HG02885 (cell line): Measurements from ENCODE around the gene GLTP.
"Not testable (repeated sequence)": the region's sequence is repeated elsewhere in the genome, so short reads cannot be mapped to it uniquely, and the experiment has no call there.

Experiments used
- ATAC-seq: cut with Tn5 transposase; IDR thresholded peaks from one replicate; pipeline ENCODE4 v1.9.1; 2021; ENCODE audit warnings: mild to moderate bottlenecking; ENCODE audit not compliant: unreplicated experiment, poor library complexity

Gene GLTP, protein sequence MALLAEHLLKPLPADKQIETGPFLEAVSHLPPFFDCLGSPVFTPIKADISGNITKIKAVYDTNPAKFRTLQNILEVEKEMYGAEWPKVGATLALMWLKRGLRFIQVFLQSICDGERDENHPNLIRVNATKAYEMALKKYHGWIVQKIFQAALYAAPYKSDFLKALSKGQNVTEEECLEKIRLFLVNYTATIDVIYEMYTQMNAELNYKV

DNA sequence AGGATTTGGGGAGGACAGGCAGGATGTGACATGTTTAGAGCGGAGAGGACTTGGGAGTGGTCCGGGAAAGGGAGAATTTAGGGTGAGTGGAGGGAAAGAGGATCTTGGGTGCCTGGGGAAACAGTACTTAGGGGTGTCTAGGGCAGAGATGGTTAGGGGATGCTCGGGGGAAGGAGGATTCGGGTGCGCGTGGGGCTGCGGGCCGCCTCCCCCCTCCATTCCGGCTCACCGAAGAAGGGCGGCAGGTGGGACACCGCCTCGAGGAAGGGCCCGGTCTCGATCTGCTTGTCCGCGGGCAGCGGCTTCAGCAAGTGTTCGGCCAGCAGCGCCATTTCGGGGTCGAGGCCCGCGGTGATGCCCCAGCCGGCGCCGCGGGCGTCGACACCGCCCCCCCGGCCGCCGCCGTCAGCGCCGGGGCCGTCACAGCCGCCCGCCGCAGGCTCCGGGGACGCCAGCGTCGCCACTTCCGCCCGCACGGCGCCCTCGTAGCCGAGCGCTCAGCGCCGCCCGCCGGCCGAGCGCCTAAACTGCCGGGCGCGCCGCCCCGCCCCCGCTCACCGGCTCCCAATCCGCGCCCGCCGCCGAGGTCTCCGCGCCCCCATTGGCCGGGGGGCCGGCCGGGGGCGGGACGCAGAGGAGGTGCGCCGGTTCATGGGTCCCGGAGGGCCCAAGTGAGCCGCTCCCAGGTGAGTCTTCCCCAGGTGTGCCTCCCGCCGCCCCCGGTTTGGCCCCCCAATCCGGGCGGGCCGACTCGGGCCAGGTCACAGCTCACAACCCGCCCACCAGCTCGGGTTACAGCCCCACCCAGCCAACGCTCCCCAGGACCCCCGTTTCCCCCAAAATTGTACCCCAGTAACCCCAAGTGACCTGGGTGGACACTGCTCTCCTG is at the start of gene GLTP:
Gene GLTP (minus strand): TSS at position 499 of the 889 bp plus-strand sequence. CDS start 167 bp downstream, at position 332.
- peak; percentile 95 for ATAC-seq

DNA sequence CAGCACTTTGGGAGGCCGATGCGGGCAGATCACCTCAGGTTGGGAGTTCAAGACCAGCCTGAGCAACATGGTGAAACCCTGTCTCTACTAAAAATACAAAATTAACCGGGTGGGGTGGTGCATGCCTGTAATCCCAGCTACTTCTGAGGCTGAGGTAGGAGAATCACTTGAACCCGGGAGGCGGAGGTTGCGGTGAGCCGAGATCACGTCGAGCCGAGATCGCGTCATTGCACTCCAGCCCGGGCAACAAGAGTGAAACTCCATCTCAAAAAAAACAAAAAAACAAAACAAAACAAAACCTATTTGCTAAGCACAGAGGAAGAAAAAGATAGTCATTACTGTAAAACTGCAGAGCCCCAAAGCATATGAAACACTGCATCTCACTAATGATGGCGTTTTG is 49.0 kb upstream of the GLTP start:
- not testable (repeated sequence) for ATAC-seq

DNA sequence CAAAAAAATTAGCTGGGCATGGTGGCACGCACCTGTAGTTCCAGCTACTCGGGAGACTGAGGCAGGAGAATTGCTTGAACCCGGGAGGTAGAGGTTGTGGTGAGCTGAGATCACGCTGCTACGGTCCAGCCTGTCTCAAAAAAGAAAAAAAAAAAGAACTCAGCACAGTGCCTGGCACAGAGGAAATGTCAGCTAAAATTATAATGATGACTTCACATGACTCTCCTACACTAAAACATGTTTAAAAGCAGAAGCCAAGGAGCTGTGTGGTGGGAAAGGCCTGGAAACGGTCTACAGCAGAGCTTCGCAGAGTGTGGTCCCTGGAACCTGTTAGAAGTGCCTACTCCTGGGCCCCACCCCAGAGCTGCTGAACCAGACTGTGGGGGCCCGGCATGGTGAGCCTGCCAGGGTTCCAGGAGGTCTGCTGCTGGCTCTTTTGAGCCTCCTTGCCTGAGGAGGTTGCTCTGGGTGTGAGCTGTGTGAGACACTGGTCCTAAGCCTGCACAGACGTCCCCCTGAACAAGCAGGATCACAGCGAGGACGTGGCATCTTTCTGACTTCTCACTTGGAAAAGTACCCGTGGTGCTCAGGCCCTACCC is 47.8 kb upstream of the GLTP start:
- ATAC-seq = no peak

DNA sequence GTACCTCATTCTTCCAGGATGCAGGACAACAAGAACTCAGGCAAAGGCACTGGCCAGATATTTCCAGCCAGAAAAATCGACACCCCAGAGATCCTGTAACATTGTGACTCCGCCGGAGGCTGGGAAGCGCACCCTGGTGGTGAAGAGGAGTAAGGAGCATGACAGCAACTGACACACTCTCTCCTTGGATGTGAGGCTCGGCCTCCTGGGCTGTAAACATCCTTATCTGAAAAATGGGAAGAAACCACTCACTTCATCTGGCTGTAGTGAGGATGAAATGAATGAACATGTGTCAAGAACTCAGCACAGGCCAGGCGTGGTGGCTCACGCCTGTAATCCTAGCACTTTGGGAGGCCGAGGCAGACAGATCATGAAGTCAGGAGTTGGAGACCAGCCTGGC is 47.3 kb upstream of the GLTP start:
- no peak for ATAC-seq

DNA sequence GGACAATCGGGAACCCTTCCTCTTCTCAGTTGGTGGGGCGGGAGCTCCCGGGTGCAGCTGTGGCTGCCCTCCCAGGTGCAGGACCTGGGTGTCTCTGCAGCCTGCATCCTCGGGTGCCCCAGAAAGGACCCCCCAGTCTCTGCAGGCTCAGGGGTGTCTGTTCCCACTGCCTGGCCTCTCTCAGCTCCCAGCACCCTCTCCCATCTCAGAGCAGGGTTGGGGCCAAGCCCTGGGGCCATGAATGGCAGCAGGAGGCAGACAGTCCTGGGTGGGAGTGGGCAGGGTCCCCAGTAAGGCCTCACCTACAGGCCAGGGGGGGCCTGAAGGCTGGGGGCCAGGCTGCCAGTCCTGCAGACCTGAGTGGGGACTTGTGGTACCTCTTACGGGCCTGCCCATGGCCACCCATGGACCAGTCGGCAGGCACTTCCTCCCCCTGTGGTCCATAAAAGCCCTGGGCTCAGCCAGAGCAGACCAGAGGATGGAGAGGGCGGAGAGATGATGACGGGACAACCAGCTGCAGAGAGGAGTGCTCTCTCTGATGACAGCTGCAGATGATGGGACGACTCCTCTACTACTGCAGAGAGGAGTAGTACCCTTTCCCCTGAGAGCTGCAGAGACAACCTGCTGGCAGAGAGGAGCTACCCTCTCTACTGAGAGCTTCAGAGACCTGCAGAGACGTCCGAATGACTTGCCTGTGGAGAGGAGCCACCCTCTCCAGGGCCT is 46.3 kb upstream of the GLTP start:
- ATAC-seq = no peak

DNA sequence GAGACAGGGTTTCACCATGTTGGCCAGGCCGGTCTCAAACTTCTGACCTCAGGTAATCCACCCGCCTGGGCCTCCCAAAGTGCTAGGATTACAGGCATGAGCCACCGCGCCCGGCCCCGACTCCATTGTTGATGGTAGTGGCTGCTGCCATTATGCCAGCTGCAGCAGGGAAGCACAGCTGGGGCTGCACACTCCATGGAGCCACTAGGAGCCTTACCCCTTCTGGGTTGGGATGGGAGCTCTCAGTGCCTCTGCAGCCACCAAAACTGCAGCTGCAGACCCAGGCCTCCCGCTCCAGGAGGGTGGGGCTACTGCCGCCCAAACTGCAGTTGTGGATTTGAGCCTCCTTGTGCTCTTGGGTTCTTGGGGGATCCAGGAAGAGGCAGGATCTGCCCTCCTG is 45.7 kb upstream of the GLTP start:
- no peak for ATAC-seq

DNA sequence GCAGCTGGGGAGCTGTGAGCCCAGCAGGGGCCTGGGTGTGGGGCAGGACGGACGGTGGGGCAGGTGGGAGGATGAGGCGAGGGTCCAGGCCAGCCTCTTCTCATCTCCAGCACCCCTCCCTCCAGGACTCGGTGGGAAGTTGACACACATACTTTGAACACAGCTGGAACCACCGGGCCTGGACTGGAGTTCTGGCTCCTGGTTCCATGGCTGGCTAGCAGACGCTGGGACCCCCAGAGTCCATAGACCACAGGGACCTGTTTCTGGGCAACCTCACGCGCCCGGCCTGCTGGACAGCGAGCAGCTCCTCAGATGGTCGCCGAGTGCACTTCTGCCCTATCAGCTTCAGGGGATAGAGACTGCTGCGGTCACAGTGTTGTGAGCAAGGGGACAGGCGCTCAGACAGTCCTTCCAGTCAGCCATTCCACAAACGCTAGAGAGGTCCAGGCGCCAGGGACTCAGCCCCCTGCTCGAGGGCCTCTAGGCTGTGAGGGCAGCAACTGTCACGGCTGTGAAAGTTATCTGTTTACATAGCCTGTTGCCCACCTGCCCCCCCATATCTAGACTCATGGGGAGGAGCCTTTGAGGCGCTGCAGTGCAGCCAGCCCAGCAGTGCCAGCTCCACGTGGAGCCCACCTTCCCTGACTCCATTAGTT is 45.0 kb upstream of the GLTP start:
- no peak for ATAC-seq

DNA sequence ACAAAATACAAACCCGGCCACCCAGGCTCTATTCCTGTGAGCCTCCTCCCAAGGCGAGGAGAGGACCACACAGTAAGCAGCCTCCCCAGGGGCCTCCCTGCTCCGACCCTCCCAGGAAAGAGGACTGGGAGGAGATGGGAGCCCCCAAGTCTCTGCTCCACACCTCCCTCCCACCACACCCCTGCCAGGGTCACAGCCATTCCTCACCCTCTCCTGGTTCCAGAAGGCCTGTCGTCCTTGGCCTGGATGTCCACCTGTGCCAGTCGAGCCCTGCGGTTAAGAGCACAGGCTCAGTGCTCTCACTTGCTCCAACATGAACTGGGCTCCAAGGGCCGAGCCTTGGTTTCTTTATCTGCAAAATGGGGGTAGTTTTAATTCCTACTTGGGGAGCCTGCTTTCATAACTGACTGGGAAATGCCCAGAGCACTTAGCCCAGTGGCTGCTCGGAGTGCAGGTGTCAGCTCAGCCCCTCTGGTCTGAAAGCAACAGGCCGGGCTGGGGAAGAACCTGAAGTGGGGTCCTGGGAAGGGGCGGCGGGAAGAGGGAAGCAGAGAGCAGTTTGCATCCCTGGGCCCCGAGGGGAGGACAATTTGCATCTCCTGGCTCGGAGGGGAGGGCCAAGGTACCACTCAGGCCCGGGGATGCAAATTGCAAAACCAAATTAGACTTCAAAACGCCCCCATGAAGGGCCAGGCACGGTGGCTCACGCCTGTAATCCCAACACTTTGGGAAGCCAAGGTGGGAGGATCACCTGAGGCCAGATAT is 43.3 kb upstream of the GLTP start:
- no peak for ATAC-seq

DNA sequence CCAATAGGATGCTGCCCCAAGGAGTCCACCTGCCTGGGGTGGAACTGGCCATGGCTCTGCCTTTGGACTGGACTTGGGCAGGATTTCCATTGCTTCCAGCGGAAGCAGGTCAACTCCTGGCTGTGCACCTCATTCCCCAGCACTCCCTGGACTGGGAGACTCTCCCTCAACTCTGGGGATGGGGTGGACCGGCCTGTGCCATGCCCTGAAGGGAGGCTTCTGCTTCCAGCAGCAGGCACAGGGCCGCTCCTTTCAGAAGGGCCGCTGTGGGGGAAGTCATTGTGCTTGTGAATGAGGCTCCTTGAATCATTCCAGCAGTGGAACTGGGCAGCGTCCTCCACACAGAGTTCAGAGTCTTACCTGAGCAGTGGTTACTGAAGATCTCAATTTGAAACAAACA is 42.7 kb upstream of the GLTP start:
- no peak for ATAC-seq

DNA sequence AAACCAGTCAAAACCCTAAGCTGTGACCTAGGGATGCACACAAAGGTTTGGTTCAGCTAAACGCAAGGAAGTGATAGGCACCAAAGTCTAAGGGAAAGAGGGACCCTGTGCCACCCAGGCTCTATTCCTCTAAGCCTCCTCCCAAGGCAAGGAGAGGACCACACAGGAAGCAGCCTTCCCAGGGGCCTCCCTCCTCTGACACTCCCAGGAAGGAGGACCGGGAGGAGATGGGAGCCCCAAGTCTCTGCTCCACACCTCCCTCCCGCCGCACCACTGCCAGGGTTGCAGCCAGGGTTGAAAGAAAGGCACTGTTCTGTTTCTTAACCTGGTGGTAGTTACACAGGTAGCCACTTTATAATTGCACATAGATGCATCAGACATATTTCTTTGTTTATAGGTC is 41.6 kb upstream of the GLTP start:
- no peak for ATAC-seq

DNA sequence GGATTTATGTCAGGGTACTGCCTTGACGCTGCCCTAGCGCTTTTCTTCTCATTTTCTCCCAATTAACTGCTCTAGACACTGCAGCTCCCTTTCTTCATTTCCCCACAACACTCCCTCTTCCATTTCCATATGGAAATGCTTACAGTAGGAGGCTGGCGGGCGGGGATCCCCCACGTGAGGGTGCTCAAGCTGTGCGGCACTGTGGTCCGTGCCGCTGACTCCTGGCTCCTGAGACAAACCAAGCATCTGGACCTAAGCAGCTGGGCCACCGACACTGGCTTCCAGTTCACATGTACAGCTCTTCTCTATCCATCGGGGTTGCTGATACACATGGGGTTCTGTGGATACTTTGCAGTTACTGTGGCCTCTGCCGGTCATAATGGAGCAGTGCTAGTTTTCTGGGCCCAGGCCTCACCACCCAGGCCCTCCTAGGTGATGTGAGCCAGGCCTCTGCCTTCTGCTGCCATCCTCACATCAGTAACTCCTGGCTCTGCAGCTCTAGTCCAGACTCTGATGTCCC is 40.0 kb upstream of the GLTP start:
- no peak for ATAC-seq

DNA sequence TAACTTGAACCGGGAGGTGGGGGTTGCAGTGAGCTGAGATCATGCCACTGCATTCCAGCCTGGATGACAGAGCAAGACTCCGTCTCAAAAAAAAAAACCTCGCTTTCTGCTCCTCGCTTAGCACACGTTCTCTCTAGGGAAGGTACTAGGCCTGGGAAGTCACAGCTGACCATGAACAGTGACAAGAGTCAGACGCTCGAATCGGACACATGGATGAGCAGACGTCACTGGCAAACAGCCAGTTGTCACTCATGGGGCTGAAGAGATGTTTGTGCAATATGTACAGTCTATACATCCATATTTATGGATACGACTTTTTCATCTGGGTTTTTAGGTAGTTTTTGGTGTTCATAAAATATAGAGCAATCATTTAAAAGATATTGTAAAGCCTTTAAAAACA is 39.1 kb upstream of the GLTP start:
- ATAC-seq = no peak

DNA sequence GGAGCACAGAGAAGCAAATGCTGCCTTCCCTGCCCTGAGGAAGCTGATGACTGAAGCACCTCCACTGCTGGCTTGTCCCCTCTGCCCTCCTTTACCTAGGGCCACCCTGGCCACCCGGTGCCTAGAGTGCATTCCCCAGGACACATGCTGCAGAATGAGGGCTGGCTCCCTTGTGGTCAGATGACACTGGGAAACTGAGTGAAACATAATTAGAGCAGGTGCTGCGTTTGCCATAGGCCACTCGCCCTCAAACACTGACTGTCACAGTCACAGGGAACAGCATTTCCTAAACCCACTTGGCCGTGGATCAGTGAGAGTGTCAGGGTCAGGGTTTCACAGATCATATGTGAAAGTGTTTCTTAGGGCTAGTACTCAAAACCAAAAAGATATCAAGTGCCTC is 35.7 kb upstream of the GLTP start:
- no peak for ATAC-seq

DNA sequence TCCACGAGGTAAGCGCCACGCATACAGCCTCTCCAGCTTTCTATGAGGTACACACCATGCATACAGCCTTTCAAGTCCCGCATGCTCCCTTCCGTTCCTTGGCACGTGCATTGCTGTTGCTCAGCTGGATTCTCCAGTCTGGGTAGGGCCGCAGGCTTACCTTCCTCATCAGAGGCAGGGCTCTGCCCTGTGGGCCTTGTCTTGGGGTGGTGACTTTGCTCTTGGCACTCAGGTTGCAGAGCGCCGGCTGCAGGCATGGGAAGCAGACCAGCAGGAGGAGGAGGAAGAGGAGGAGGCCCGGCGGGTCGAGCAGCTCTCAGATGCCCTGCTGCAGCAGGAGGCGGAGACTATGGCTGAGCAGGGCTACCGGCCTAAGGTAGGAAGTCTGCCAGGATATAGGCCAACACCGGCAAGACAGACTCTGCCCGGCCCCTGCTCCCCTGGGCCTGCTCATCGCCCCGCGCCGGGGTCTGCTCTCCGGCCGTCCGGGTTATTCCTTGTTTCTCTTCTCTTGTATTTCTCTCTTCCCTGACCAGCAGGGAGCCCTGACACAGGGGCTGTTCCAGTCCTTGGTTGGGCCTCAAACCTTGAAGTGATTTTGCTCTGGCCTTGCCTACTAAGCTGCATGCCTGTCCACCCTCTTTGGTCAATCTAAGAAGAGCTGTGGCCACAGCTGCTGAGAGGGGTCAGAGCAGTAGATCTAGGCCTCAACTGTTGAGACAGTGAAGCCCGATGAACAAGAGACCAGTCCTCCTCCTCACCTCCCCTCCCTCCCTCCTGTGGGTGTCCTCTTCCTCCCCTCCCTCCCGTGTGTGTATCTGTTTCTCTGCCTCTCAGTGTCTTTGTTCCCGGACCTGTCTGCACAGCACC is 35.1 kb upstream of the GLTP start:
- no peak for ATAC-seq

DNA sequence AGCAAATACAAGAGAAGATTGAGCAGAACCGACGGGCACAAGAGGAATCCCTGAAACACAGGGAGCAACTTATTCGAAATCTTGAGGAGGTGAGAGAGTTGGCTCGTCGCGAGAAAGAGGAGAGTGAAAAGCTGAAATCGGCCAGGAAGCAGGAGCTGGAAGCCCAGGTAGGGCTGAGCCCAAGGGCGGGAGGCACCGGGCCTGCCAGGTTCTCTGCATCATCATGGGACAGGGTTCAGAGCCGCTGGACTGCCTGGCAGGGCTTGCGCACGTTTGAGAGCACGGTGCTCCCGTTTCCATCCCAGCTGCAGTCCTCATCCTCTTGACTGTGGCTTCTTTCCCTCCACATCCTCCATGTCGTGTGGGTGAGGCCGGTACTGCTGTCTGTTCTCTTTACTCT is 34.1 kb upstream of the GLTP start:
- no peak for ATAC-seq

DNA sequence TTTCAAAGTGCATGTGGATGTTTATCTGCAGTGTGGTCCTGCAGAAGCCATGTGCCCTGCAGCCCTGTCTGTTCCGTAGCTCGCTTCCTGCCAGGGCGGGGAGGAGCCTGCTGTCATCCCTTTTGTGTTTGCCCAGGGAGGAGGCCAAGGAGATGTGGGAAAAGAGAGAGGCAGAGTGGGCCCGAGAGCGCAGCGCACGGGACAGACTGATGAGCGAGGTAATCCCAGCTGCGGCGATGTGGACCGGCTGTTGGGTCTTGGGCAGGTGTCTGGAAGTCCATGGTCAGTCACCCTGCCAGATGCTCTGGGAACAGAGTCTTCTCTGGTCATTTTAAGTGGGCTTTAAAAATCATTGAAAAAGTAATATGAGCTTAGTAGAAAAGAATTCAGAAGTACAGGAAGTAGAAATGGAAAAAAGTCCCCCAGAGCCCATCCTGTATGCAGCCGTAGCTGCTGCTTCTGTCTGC is 32.5 kb upstream of the GLTP start:
- ATAC-seq = no peak

DNA sequence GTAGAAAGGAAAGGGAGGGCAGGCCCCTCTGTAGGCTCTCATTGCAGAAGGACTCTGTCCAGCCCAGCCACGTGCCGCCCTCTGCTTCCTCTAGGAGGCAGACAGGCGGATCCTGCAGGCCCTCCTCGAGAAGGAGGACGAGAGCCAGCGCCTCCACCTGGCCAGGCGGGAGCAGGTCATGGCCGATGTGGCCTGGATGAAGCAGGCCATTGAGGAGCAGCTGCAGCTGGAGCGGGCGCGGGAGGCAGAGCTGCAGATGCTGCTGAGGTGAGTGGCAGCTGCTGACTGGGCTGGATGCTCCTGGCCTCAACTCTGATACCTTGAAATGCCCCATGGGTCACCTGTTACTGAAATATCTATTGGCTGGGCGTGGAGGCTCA is 30.6 kb upstream of the GLTP start:
- ATAC-seq = no peak

DNA sequence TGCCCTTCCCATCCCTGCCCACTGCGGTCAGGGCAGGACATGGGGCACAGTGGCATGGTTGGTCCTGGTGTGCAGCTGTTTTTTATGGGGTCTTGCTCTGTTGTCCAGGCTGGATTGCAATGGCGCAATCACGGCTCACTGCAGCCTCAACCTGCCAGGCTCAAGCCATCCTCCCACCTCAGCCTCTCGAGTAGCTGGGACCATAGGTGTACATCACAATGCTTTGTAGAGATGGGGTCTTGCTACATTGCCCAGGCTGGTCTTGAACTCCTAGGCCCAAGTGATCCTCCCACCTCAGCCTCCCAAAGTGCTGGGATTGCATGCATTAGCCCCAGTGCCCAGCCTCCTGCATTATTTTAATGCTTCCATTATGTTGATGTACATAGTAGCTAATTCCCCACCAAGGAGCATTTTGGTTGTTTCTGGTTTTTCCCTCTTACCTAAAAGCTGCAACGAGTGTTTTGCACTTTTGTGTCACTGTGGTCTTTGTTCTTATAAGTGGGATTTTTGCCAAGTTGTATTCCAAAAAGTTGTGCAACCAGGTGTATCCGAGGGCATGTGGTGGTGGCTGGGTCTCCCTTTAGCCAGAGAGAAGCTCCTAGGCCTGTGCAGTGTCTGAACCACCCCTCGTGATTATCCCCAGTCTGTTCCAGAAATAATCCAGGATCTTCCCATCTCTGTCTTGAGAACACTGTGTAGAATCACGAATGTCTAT is 30.1 kb upstream of the GLTP start:
- ATAC-seq = no peak
